ENCODE data around the gene PER3.
A peak's percentile ranks its signal among the peaks of the same experiment; 100 is the strongest.

PER3 gene

GRCh38 chr1:7869136-7869920, 85.2 kb downstream of the PER3 start:
- Mint-ChIP-seq H3K27ac (ENCODE audit: low read depth) (no peak overlapping the region), H3K36me3 (ENCODE audit: insufficient read depth) (no peaks in the 10 kb centered on the region), H3K9me3 (no peaks in the 10 kb centered on the region), H3K27me3 (peaks cover 9% of the 10 kb centered on the region), H3K4me3 (no peak overlapping the region), H3K4me1 (no peaks in the 10 kb centered on the region)
- DNase-seq (ENCODE audit: low spot score in 2 of 2) (no peak), ATAC-seq (replicated peaks; ENCODE audit: extremely low read depth, poor library complexity, severe bottlenecking) (no peak)

- ATAC-seq (replicated peaks; ENCODE audit: extremely low read depth, poor library complexity, severe bottlenecking) = no peak
- H3K36me3 Mint-ChIP-seq (ENCODE audit: insufficient read depth) = no peaks in the 10 kb centered on the region
- no peak overlapping the region for H3K4me3 Mint-ChIP-seq
- no peaks in the 10 kb centered on the region for H3K9me3 Mint-ChIP-seq
- H3K27me3 Mint-ChIP-seq = peaks cover 9% of the 10 kb centered on the region
- DNase-seq (ENCODE audit: low spot score in 2 of 2) = no peak
- H3K4me1 Mint-ChIP-seq = no peaks in the 10 kb centered on the region
- H3K27ac Mint-ChIP-seq (ENCODE audit: low read depth) = no peak overlapping the region
These were observed 87.0 kb downstream of the PER3 start for GRCh38 chr1:7871136-7871535.

GRCh38 chr1:7873801-7874795, 90.0 kb downstream of the PER3 start:
- Mint-ChIP-seq H3K27ac (ENCODE audit: low read depth) (no peak overlapping the region), H3K27me3 (peaks cover 9% of the 10 kb centered on the region), H3K4me3 (no peak overlapping the region), H3K4me1 (no peaks in the 10 kb centered on the region), H3K9me3 (peaks cover 11% of the 10 kb centered on the region), H3K36me3 (ENCODE audit: insufficient read depth) (no peaks in the 10 kb centered on the region)
- DNase-seq (ENCODE audit: low spot score in 2 of 2) (no peak), ATAC-seq (replicated peaks; ENCODE audit: extremely low read depth, poor library complexity, severe bottlenecking) (no peak)

- H3K4me1 Mint-ChIP-seq = no peaks in the 10 kb centered on the region
- ATAC-seq (replicated peaks; ENCODE audit: extremely low read depth, poor library complexity, severe bottlenecking) = no peak
- H3K27me3 Mint-ChIP-seq = peaks cover 7% of the 10 kb centered on the region
- H3K36me3 Mint-ChIP-seq (ENCODE audit: insufficient read depth) = no peaks in the 10 kb centered on the region
- no peak for DNase-seq (ENCODE audit: low spot score in 2 of 2)
- no peak overlapping the region for H3K27ac Mint-ChIP-seq (ENCODE audit: low read depth)
- peaks cover 11% of the 10 kb centered on the region for H3K9me3 Mint-ChIP-seq
- H3K4me3 Mint-ChIP-seq = no peak overlapping the region
These were observed 93.9 kb downstream of the PER3 start for GRCh38 chr1:7878027-7878426.

GRCh38 chr1:7879228-7879627, 95.1 kb downstream of the PER3 start:
- H3K9me3 Mint-ChIP-seq = peaks cover 11% of the 10 kb centered on the region

GRCh38 chr1:7884757-7885156, 100.7 kb downstream of the PER3 start:
- no peaks in the 10 kb centered on the region for H3K36me3 Mint-ChIP-seq (ENCODE audit: insufficient read depth)
- no peak overlapping the region for H3K27ac Mint-ChIP-seq (ENCODE audit: low read depth)
- H3K4me3 Mint-ChIP-seq = no peak overlapping the region
- H3K9me3 Mint-ChIP-seq = no peaks in the 10 kb centered on the region
- no peaks in the 10 kb centered on the region for H3K4me1 Mint-ChIP-seq
- H3K27me3 Mint-ChIP-seq = peaks cover 18% of the 10 kb centered on the region
- no peak for DNase-seq (ENCODE audit: low spot score in 2 of 2)
- no peak for ATAC-seq (replicated peaks; ENCODE audit: extremely low read depth, poor library complexity, severe bottlenecking)

More at GRCh38 chr1:7879228-7879627, 95.1 kb downstream of the PER3 start:
- Mint-ChIP-seq H3K27ac (ENCODE audit: low read depth) (no peak overlapping the region), H3K36me3 (ENCODE audit: insufficient read depth) (no peaks in the 10 kb centered on the region), H3K4me3 (no peak overlapping the region), H3K27me3 (no peaks in the 10 kb centered on the region), H3K4me1 (no peaks in the 10 kb centered on the region)
- DNase-seq (ENCODE audit: low spot score in 2 of 2) (no peak), ATAC-seq (replicated peaks; ENCODE audit: extremely low read depth, poor library complexity, severe bottlenecking) (no peak)

GRCh38 chr1:7885513-7886404, 101.7 kb downstream of the PER3 start:
- H3K4me3 Mint-ChIP-seq = no peak overlapping the region
- H3K4me1 Mint-ChIP-seq = no peaks in the 10 kb centered on the region
- H3K27ac Mint-ChIP-seq (ENCODE audit: low read depth) = no peak overlapping the region
- no peak for ATAC-seq (replicated peaks; ENCODE audit: extremely low read depth, poor library complexity, severe bottlenecking)
- H3K36me3 Mint-ChIP-seq (ENCODE audit: insufficient read depth) = no peaks in the 10 kb centered on the region
- DNase-seq (ENCODE audit: low spot score in 2 of 2) = no peak
- H3K27me3 Mint-ChIP-seq = peaks cover 18% of the 10 kb centered on the region
- no peaks in the 10 kb centered on the region for H3K9me3 Mint-ChIP-seq

- DNase-seq (ENCODE audit: low spot score in 2 of 2) = no peak
- no peaks in the 10 kb centered on the region for H3K9me3 Mint-ChIP-seq
- no peak overlapping the region for H3K27ac Mint-ChIP-seq (ENCODE audit: low read depth)
- peaks cover 18% of the 10 kb centered on the region for H3K27me3 Mint-ChIP-seq
- H3K36me3 Mint-ChIP-seq (ENCODE audit: insufficient read depth) = no peaks in the 10 kb centered on the region
- H3K4me3 Mint-ChIP-seq = no peak overlapping the region
- H3K4me1 Mint-ChIP-seq = no peaks in the 10 kb centered on the region
- ATAC-seq (replicated peaks; ENCODE audit: extremely low read depth, poor library complexity, severe bottlenecking) = no peak
These were observed 102.3 kb downstream of the PER3 start for GRCh38 chr1:7886405-7886745.

GRCh38 chr1:7888248-7889081, 104.4 kb downstream of the PER3 start:
- ATAC-seq (replicated peaks; ENCODE audit: extremely low read depth, poor library complexity, severe bottlenecking) (no peak), DNase-seq (ENCODE audit: low spot score in 2 of 2) (no peak)
- peaks cover 18% of the 10 kb centered on the region for H3K27me3 Mint-ChIP-seq
- no peaks in the 10 kb centered on the region for H3K9me3 Mint-ChIP-seq
- H3K27ac Mint-ChIP-seq (ENCODE audit: low read depth) = no peak overlapping the region
- H3K4me1 Mint-ChIP-seq = no peaks in the 10 kb centered on the region
- H3K4me3 Mint-ChIP-seq = no peak overlapping the region
- no peaks in the 10 kb centered on the region for H3K36me3 Mint-ChIP-seq (ENCODE audit: insufficient read depth)

- Mint-ChIP-seq H3K36me3 (ENCODE audit: insufficient read depth) (no peaks in the 10 kb centered on the region), H3K27me3 (peaks cover 18% of the 10 kb centered on the region), H3K9me3 (no peaks in the 10 kb centered on the region), H3K4me3 (no peak overlapping the region), H3K27ac (ENCODE audit: low read depth) (peak overlapping the region; percentile 39), H3K4me1 (no peaks in the 10 kb centered on the region)
- no peak for ATAC-seq (replicated peaks; ENCODE audit: extremely low read depth, poor library complexity, severe bottlenecking)
- no peak for DNase-seq (ENCODE audit: low spot score in 2 of 2)
These were observed 106.8 kb downstream of the PER3 start for GRCh38 chr1:7890853-7891252.

- Mint-ChIP-seq H3K36me3 (ENCODE audit: insufficient read depth) (no peaks in the 10 kb centered on the region), H3K27me3 (peaks cover 17% of the 10 kb centered on the region), H3K9me3 (no peaks in the 10 kb centered on the region), H3K4me3 (no peak overlapping the region), H3K4me1 (no peaks in the 10 kb centered on the region), H3K27ac (ENCODE audit: low read depth) (no peak overlapping the region)
- no peak for ATAC-seq (replicated peaks; ENCODE audit: extremely low read depth, poor library complexity, severe bottlenecking)
- DNase-seq (ENCODE audit: low spot score in 2 of 2) = no peak
These were observed 107.7 kb downstream of the PER3 start for GRCh38 chr1:7891804-7892203.
